Measurements from ENCODE around the gene SYNJ2. TPM values are rescaled to one million over a fixed set of nuclear protein-coding genes. Genes with fewer than 3 reads are reported as not detected.

The SYNJ2 gene
- total and polyA plus RNA-seq, 11 donors = 7.5 to 27.0 (median 18.2) TPM

GRCh38 chr6:158118886-158119285 is 137.2 kb downstream of the SYNJ2 start:
- Histone ChIP-seq H3K36me3 (peaks cover 0 to 39% (median 29%) of the 10 kb centered on the region in 9 donors), H3K27me3 (no peaks in the 10 kb centered on the region), H3K4me1 (no peaks in the 10 kb centered on the region), H3K27ac (no peak overlapping the region), H3K9me3 (no peaks in the 10 kb centered on the region), H3K4me3 (no peak overlapping the region)
- DNase-seq = no peak
- no peak for TF ChIP-seq CTCF (IDR thresholded peaks at IDR 0.05)
- TF ChIP-seq POLR2A (IDR thresholded peaks at IDR 0.05) = no peak
- no peak for ATAC-seq
- WGBS, 4 donors = 95 to 98% (median 97%) methylated on average over 3 of the region's 3 CpGs
- intact Hi-C loops (cut with DNase I) = no loop called here

DNA sequence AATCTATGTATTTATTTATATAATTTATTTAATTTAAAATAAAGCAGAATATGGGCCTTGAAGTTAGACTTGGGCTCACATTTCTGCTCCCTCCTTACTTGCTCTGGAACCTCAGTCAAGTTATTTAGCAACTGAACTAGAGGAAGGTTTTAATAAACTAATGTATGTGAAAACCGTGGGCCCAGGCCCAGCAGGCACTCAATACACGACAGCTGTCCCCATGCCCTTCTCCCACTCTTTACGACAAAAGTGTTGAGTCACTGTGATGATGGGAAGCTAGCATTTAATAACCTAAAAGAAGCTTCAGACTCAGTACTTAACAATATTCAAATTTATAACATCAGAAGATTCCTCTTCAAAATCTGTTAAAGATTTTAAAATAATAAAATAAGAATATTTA is 139.7 kb downstream of the SYNJ2 start:
- ATAC-seq = no peak
- H3K27me3 ChIP-seq = no peaks in the 10 kb centered on the region
- peaks cover 0 to 27% (median 22%) of the 10 kb centered on the region in 9 donors for H3K36me3 ChIP-seq
- no peak for DNase-seq
- TF ChIP-seq CTCF (IDR thresholded peaks at IDR 0.05) (no peak), POLR2A (IDR thresholded peaks at IDR 0.05) (no peak)
- H3K4me1 ChIP-seq = no peaks in the 10 kb centered on the region
- H3K4me3 ChIP-seq = no peak overlapping the region
- H3K27ac ChIP-seq = no peak overlapping the region
- intact Hi-C loops (cut with DNase I) = no loop called here
- peaks cover 0 to 3% (median 0%) of the 10 kb centered on the region in 12 donors for H3K9me3 ChIP-seq
- 84 to 92% (median 87%) methylated on average over 3 of the region's 3 CpGs for WGBS, 4 donors

DNA sequence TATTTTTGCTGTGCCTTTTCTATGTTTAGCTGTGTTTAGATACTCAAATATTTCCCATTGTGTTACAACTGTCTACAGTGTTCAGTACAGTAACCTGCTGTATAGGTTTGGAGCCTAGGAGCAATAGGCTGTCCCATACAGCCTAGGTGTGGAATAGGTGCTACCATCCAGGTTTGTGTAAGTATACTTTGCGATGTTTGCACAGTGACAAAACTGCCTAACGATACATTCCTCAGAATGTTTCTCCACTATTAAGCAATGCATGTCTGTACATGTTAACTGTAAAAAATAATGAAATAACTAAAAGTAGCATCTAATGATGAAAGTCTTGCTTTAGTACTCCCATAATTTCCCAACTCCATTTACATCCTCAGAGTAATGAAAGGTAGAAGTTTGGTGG is 140.4 kb downstream of the SYNJ2 start:
- Histone ChIP-seq H3K27me3 (no peaks in the 10 kb centered on the region), H3K36me3 (peaks cover 0 to 31% (median 22%) of the 10 kb centered on the region in 9 donors), H3K9me3 (peaks cover 0 to 3% (median 0%) of the 10 kb centered on the region in 12 donors), H3K4me1 (no peaks in the 10 kb centered on the region), H3K27ac (no peak overlapping the region), H3K4me3 (no peak overlapping the region)
- DNase-seq (no peak), ATAC-seq (no peak)
- 94 to 100% (median 96%) methylated on average over 2 of the region's 2 CpGs for WGBS, 4 donors
- intact Hi-C loops (cut with DNase I) = no loop called here
- TF ChIP-seq POLR2A (IDR thresholded peaks at IDR 0.05) (no peak), CTCF (IDR thresholded peaks at IDR 0.05) (no peak)

GRCh38 chr6:158124288-158124687 is 142.6 kb downstream of the SYNJ2 start:
- Histone ChIP-seq H3K27me3 (no peaks in the 10 kb centered on the region), H3K27ac (no peak overlapping the region), H3K9me3 (peaks cover 0 to 3% (median 0%) of the 10 kb centered on the region in 12 donors), H3K4me3 (no peak overlapping the region), H3K4me1 (no peaks in the 10 kb centered on the region), H3K36me3 (peaks cover 0 to 24% (median 10%) of the 10 kb centered on the region in 9 donors)
- 95 to 98% (median 97%) methylated on average over 1 of the region's 1 CpG for WGBS, 4 donors
- ATAC-seq = no peak
- TF ChIP-seq CTCF (IDR thresholded peaks at IDR 0.05) (no peak), POLR2A (IDR thresholded peaks at IDR 0.05) (no peak)
- intact Hi-C loops (cut with DNase I) = no loop called here
- DNase-seq = no peak

Measured in heart left ventricle (tissue), 16 donors.